ENCODE measurements around the gene SVBP.
A peak's percentile ranks its signal among the peaks of the same experiment; 100 is the strongest.
"Not testable (repeated sequence)": the region's sequence is repeated elsewhere in the genome, so short reads cannot be mapped to it uniquely, and the experiment has no call there.

The SVBP gene

GRCh38 chr1:42816585-42817439, at the start of gene SVBP, which contains the start of gene ERMAP:
SVBP (minus strand) TSS chr1:42817397; CDS start chr1:42816544, 853 bp downstream.
ERMAP (plus strand) TSS chr1:42817122; CDS start chr1:42830449, 13,327 bp downstream.
- peak; percentile 96 for DNase-seq

- DNase-seq: no peak
Observed at GRCh38 chr1:42866549-42866948, 49.4 kb upstream of the SVBP start.

- DNase-seq: no peak
Observed at GRCh38 chr1:42861014-42861399, 43.8 kb upstream of the SVBP start.

- DNase-seq: no peak
Observed at GRCh38 chr1:42860339-42861013, 43.3 kb upstream of the SVBP start.

- not testable (repeated sequence) for DNase-seq
Observed at GRCh38 chr1:42859366-42859765, 42.2 kb upstream of the SVBP start.

GRCh38 chr1:42856554-42856953, 39.4 kb upstream of the SVBP start:
- not testable (repeated sequence) for DNase-seq

- DNase-seq: no peak
Observed at GRCh38 chr1:42853116-42853884, 36.1 kb upstream of the SVBP start.

- no peak for DNase-seq
Observed at GRCh38 chr1:42852608-42852980, 35.4 kb upstream of the SVBP start.

GRCh38 chr1:42851960-42852607, 34.9 kb upstream of the SVBP start:
- DNase-seq: no peak

- no peak for DNase-seq
Observed at GRCh38 chr1:42851420-42851819, 34.2 kb upstream of the SVBP start.

GRCh38 chr1:42849944-42850343, 32.7 kb upstream of the SVBP start:
- DNase-seq: no peak

- no peak for DNase-seq
Observed at GRCh38 chr1:42848823-42849537, 31.8 kb upstream of the SVBP start.

GRCh38 chr1:42847721-42848460, 30.7 kb upstream of the SVBP start:
- DNase-seq: no peak

- DNase-seq: no peak
Observed at GRCh38 chr1:42847111-42847595, 30.0 kb upstream of the SVBP start.

- DNase-seq: peak; percentile 97
Observed at GRCh38 chr1:42846257-42847110, 29.3 kb upstream of the SVBP start, which contains the start of gene ZNF691. ZNF691 (plus strand) TSS chr1:42846613; CDS start chr1:42849659, 3,046 bp downstream.

GRCh38 chr1:42845866-42846256, 28.7 kb upstream of the SVBP start:
- DNase-seq: no peak

- DNase-seq: no peak
Observed at GRCh38 chr1:42845193-42845592, 28.0 kb upstream of the SVBP start.

- no peak for DNase-seq
Observed at GRCh38 chr1:42844592-42845140, 27.5 kb upstream of the SVBP start.

- DNase-seq: no peak
Observed at GRCh38 chr1:42841440-42842147, 24.4 kb upstream of the SVBP start.
